Parathyroid adenoma (tissue), 2 donors: ENCODE measurements around the gene CD69.
"Not testable (repeated sequence)": the region's sequence is repeated elsewhere in the genome, so short reads cannot be mapped to it uniquely, and the experiment has no call there.

Experiments
- H2AFZ ChIP-seq: fragments of 300-600 bp; sonication (generic); one replicate; pipeline ENCODE4 v1.7.0; 2017; ENCODE audit warnings: antibody characterized with exemption, mild to moderate bottlenecking
- H3K27ac ChIP-seq: fragments of 300-600 bp; sonication (generic); one replicate; pipeline ENCODE4 v1.7.0; 2017
- H3K27me3 ChIP-seq: fragments of 300-600 bp; sonication (generic); one replicate; pipeline ENCODE4 v1.7.0; 2017; ENCODE audit warnings: low read length; ENCODE audit not compliant: control insufficient read depth, insufficient read depth
- H3K36me3 ChIP-seq: fragments of 300-600 bp; sonication (generic); one replicate; pipeline ENCODE4 v1.7.0; 2017; ENCODE audit warnings: low read length; ENCODE audit not compliant: control insufficient read depth, insufficient read depth
- H3K4me1 ChIP-seq: fragments of 300-600 bp; sonication (generic); one replicate; pipeline ENCODE4 v1.7.0; 2017; ENCODE audit warnings: control low read depth
- H3K4me2 ChIP-seq: fragments of 300-600 bp; sonication (generic); one replicate; pipeline ENCODE4 v1.7.0; 2017; ENCODE audit warnings: low read length
- H3K4me3 ChIP-seq: fragments of 300-600 bp; sonication (generic); one replicate; pipeline ENCODE4 v1.7.0; 2017; ENCODE audit warnings: low read depth, low read length
- H3K79me2 ChIP-seq: fragments of 300-600 bp; sonication (generic); one replicate; pipeline ENCODE4 v1.7.0; 2017; ENCODE audit warnings: control low read depth
- H3K9ac ChIP-seq: fragments of 300-600 bp; sonication (generic); one replicate; pipeline ENCODE4 v1.7.0; 2017; ENCODE audit warnings: mild to moderate bottlenecking
- H3K9me3 ChIP-seq: fragments of 300-600 bp; sonication (generic); one replicate; pipeline ENCODE4 v1.7.0; 2017; ENCODE audit warnings: low read length; ENCODE audit not compliant: control insufficient read depth
- CTCF ChIP-seq: fragments of 300-600 bp; sonication (generic); IDR thresholded peaks from one replicate; pipeline ENCODE4 v1.7.0; 2017; ENCODE audit warnings: antibody characterized with exemption, mild to moderate bottlenecking
- donor health status: primary hyperparathyroidism.

CD69 gene

GRCh38 chr12:9718968-9719367, 41.7 kb downstream of the CD69 start:
- no peak overlapping the region for H3K27ac ChIP-seq

GRCh38 chr12:9717070-9717925, 43.4 kb downstream of the CD69 start:
- Histone ChIP-seq H3K4me3 (no peak overlapping the region), H3K4me2 (no peak overlapping the region), H3K27ac (no peak overlapping the region), H3K9me3 (no peaks in the 10 kb centered on the region), H3K4me1 (no peaks in the 10 kb centered on the region), H3K27me3 (no peaks in the 10 kb centered on the region), H3K36me3 (no peaks in the 10 kb centered on the region), H2AFZ (no peak overlapping the region), H3K9ac (no peak overlapping the region), H3K79me2 (no peaks in the 10 kb centered on the region)
- no peak for TF ChIP-seq CTCF

More at GRCh38 chr12:9718968-9719367, 41.7 kb downstream of the CD69 start:
- Histone ChIP-seq H3K9ac (no peak overlapping the region), H2AFZ (no peak overlapping the region), H3K9me3 (no peaks in the 10 kb centered on the region), H3K27me3 (no peaks in the 10 kb centered on the region), H3K4me1 (no peaks in the 10 kb centered on the region), H3K4me3 (no peak overlapping the region), H3K4me2 (no peak overlapping the region), H3K36me3 (no peaks in the 10 kb centered on the region), H3K79me2 (no peaks in the 10 kb centered on the region)
- TF ChIP-seq CTCF: no peak

GRCh38 chr12:9713032-9713558, 47.6 kb downstream of the CD69 start:
- not testable (repeated sequence) for H3K4me1 ChIP-seq, H2AFZ ChIP-seq, H3K9me3 ChIP-seq, H3K79me2 ChIP-seq, H3K9ac ChIP-seq, H3K4me2 ChIP-seq, H3K27ac ChIP-seq, H3K36me3 ChIP-seq, H3K4me3 ChIP-seq, H3K27me3 ChIP-seq

GRCh38 chr12:9711664-9712063, 49.0 kb downstream of the CD69 start:
- Histone ChIP-seq H3K4me1 (no peaks in the 10 kb centered on the region), H3K36me3 (no peaks in the 10 kb centered on the region), H3K9me3 (no peaks in the 10 kb centered on the region), H3K27me3 (no peaks in the 10 kb centered on the region), H3K27ac (no peak overlapping the region), H2AFZ (no peak overlapping the region), H3K4me2 (no peak overlapping the region), H3K4me3 (no peak overlapping the region), H3K79me2 (no peaks in the 10 kb centered on the region), H3K9ac (no peak overlapping the region)
- TF ChIP-seq CTCF: no peak

GRCh38 chr12:9710584-9711375, 49.9 kb downstream of the CD69 start:
- H3K9me3 ChIP-seq: no peaks in the 10 kb centered on the region
- no peaks in the 10 kb centered on the region for H3K27me3 ChIP-seq
- no peaks in the 10 kb centered on the region for H3K36me3 ChIP-seq
- H2AFZ ChIP-seq: no peak overlapping the region
- H3K9ac ChIP-seq: no peak overlapping the region
- no peaks in the 10 kb centered on the region for H3K4me1 ChIP-seq
- no peak for TF ChIP-seq CTCF
- no peak overlapping the region for H3K4me3 ChIP-seq
- no peak overlapping the region for H3K27ac ChIP-seq
- no peaks in the 10 kb centered on the region for H3K79me2 ChIP-seq
- H3K4me2 ChIP-seq: no peak overlapping the region
